Activated naive CD8-positive, alpha-beta T cell (primary cell): ENCODE data around the gene RAB5A.
"Not testable (repeated sequence)": the region's sequence is repeated elsewhere in the genome, so short reads cannot be mapped to it uniquely, and the experiment has no call there.

ENCODE experiments used
- H3K27ac Mint-ChIP-seq: one replicate; pipeline ENCODE4 v1.8.0; 2021; ENCODE audit warnings: mixed read lengths
- H3K27me3 Mint-ChIP-seq: one replicate; pipeline ENCODE4 v1.8.0; 2021; ENCODE audit warnings: mixed read lengths
- H3K36me3 Mint-ChIP-seq: one replicate; pipeline ENCODE4 v1.8.0; 2021; ENCODE audit warnings: mixed read lengths
- H3K4me1 Mint-ChIP-seq: one replicate; pipeline ENCODE4 v1.8.0; 2021; ENCODE audit warnings: low read depth, mixed read lengths
- H3K4me3 Mint-ChIP-seq: one replicate; pipeline ENCODE4 v1.8.0; 2021; ENCODE audit warnings: mild to moderate bottlenecking, mixed read lengths
- H3K9me3 Mint-ChIP-seq: one replicate; pipeline ENCODE4 v1.8.0; 2021; ENCODE audit warnings: low read depth, mixed read lengths

Gene RAB5A

DNA sequence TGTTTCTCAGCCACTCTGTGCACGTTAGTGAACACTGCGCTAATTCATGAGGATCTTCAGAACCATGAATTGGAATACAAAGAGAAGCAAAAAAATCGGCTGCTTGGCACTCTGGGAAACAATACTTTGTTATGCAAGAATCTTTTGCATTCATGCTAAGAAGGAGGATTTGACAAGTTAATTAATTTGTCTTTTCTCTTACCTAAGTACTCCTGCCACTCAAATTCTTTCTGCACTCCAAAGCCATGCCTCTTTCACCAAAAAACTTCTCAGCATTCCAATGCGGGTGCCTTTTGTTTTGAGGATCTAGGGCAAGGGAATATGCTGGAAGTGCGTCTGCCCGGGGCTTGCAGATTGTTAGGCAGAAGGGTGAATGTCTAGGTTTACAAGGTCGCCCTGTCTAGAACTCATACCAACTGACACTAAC, 82.0 kb downstream of the RAB5A start:
- Mint-ChIP-seq H3K4me1 (peaks cover 2% of the 10 kb centered on the region), H3K4me3 (no peak overlapping the region), H3K27me3 (no peaks in the 10 kb centered on the region), H3K9me3 (no peaks in the 10 kb centered on the region), H3K27ac (no peak overlapping the region), H3K36me3 (no peaks in the 10 kb centered on the region)

- not testable (repeated sequence) for H3K4me3 Mint-ChIP-seq, H3K9me3 Mint-ChIP-seq, H3K36me3 Mint-ChIP-seq, H3K27me3 Mint-ChIP-seq, H3K27ac Mint-ChIP-seq, H3K4me1 Mint-ChIP-seq
Measured at GRCh38 chr3:20031939-20032338, 85.0 kb downstream of the RAB5A start.
